ENCODE results near the gene RASGRP3.

DNA sequence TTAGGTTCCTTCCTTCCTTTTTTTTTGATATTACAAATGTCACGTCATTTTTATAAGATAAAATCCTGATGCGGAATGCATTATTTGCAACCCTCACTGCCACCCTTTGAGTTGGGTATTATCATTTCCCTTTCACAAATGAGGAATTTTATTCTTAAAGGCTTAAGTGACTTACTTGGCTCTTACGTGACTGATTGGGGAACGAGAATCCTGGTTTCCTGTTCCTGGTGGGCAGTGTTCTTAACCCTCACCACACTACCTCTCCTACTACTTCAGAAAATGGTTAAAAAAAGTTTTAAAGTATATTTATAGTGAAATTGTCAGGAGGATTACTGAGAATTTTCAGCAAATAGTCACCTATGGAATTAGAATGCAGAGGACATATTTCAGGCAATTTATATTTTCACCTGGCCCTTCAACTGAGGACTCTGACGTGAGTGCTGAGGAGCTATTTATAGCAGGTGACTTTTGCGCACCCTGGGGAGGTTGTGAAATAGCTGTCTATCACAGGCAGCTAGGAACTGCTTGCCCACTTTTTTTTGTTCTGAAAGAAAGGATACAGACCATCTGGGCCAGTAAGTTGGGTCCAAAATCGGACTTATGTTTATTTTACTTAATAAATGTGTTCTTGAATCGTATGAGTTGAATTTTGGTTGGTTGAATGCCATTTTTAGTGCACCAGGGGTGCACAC, 18.7 kb upstream of the RASGRP3 start:
- TF ChIP-seq TEAD4 (IDR thresholded peaks at IDR 0.05) (no peak), EP300 (IDR thresholded peaks at IDR 0.05; ENCODE audit: borderline replicate concordance) (no peak), FOXM1 (IDR thresholded peaks at IDR 0.05; ENCODE audit: borderline replicate concordance, low read depth) (no peak), TCF12 (IDR thresholded peaks at IDR 0.05; ENCODE audit: low read depth) (no peak), RAD21 (IDR thresholded peaks at IDR 0.05; ENCODE audit: low read depth) (no peak), TAF1 (IDR thresholded peaks at IDR 0.05; ENCODE audit: low read depth) (no peak), CEBPB (IDR thresholded peaks at IDR 0.05) (peak; percentile 18; the same call in 1 of the 2 replicates), EGR1 (IDR thresholded peaks at IDR 0.05) (no peak), CREB1 (IDR thresholded peaks at IDR 0.05; ENCODE audit: low read depth) (no peak)
- TF ChIP-seq, protein P1, sequence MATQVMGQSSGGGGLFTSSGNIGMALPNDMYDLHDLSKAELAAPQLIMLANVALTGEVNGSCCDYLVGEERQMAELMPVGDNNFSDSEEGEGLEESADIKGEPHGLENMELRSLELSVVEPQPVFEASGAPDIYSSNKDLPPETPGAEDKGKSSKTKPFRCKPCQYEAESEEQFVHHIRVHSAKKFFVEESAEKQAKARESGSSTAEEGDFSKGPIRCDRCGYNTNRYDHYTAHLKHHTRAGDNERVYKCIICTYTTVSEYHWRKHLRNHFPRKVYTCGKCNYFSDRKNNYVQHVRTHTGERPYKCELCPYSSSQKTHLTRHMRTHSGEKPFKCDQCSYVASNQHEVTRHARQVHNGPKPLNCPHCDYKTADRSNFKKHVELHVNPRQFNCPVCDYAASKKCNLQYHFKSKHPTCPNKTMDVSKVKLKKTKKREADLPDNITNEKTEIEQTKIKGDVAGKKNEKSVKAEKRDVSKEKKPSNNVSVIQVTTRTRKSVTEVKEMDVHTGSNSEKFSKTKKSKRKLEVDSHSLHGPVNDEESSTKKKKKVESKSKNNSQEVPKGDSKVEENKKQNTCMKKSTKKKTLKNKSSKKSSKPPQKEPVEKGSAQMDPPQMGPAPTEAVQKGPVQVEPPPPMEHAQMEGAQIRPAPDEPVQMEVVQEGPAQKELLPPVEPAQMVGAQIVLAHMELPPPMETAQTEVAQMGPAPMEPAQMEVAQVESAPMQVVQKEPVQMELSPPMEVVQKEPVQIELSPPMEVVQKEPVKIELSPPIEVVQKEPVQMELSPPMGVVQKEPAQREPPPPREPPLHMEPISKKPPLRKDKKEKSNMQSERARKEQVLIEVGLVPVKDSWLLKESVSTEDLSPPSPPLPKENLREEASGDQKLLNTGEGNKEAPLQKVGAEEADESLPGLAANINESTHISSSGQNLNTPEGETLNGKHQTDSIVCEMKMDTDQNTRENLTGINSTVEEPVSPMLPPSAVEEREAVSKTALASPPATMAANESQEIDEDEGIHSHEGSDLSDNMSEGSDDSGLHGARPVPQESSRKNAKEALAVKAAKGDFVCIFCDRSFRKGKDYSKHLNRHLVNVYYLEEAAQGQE (IDR thresholded peaks at IDR 0.05; ENCODE audit: low read depth), result no peak

Data from Ishikawa (cell line).